ENCODE data around the gene CCDC191. TPM values are rescaled to one million over a fixed set of nuclear protein-coding genes. Genes with fewer than 3 reads are reported as not detected.
A peak's percentile ranks its signal among the peaks of the same experiment; 100 is the strongest.

The CCDC191 gene
- total RNA-seq, 1 donor from 2014 or later, result 2.9 TPM

- peaks cover 11% of the 10 kb centered on the region for H3K27me3 Mint-ChIP-seq (ENCODE audit: low read depth)
- no peak overlapping the region for H3K27ac Mint-ChIP-seq (ENCODE audit: unreplicated experiment)
- H3K4me3 Mint-ChIP-seq (ENCODE audit: unreplicated experiment), result no peak overlapping the region
- H3K36me3 Mint-ChIP-seq (ENCODE audit: low read depth), result no peaks in the 10 kb centered on the region
- no peak for TF ChIP-seq CTCF (IDR thresholded peaks at IDR 0.05)
- no peak for DNase-seq (ENCODE audit: low spot score)
- H3K4me1 Mint-ChIP-seq (ENCODE audit: low read depth), result no peaks in the 10 kb centered on the region
- peaks cover 10% of the 10 kb centered on the region for H3K9me3 Mint-ChIP-seq (ENCODE audit: low read depth)
Observed at GRCh38 chr3:113963879-113964278, 92.4 kb downstream of the CCDC191 start.

DNA sequence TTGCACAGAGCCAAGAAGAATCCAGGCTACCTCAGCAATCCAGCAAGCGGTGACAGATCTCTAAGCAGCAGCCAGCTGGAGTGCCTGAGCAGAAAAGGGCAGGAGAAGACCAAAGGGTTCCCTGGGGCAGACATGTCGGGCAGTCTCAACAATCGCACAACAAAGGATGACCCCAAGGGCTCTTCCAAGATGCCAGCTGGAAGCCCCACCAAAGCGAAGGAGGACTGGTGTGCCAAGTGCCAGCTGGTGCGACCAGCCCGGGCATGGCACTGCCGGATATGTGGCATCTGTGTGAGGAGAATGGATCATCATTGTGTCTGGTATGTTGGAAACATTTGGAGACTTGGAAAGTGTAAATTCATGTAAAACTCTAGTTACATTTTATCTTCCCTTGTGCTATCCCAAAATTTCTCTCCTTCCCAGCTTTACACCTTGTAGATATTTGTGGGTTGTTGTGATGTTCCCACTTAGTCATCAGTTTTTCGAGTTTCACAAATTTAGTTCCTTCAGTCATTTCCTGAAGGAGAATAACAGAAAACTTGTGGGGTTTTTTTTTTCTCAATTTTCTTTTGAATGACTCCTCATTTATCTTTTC is 102.1 kb downstream of the CCDC191 start:
- TF ChIP-seq CTCF (IDR thresholded peaks at IDR 0.05), result no peak
- H3K27ac Mint-ChIP-seq (ENCODE audit: unreplicated experiment), result no peak overlapping the region
- H3K4me1 Mint-ChIP-seq (ENCODE audit: low read depth), result no peaks in the 10 kb centered on the region
- no peak overlapping the region for H3K4me3 Mint-ChIP-seq (ENCODE audit: unreplicated experiment)
- peaks cover 53% of the 10 kb centered on the region for H3K27me3 Mint-ChIP-seq (ENCODE audit: low read depth)
- H3K9me3 Mint-ChIP-seq (ENCODE audit: low read depth), result peaks cover 3% of the 10 kb centered on the region
- no peak for DNase-seq (ENCODE audit: low spot score)
- no peaks in the 10 kb centered on the region for H3K36me3 Mint-ChIP-seq (ENCODE audit: low read depth)

DNA sequence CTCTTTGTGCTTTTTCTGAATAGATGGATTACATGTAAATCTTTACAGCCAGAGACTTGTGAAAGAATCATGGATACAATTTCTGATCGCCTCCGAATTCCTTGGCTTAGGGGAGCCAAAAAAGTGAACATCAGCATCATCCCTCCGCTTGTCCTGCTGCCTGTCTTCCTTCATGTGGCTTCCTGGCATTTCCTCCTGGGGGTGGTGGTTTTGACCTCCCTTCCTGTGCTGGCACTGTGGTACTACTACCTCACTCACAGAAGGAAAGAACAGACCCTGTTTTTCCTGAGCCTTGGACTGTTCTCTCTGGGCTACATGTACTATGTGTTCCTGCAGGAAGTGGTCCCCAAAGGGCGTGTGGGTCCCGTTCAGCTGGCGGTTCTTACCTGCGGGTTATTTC is 102.6 kb downstream of the CCDC191 start:
- H3K4me3 Mint-ChIP-seq (ENCODE audit: unreplicated experiment), result no peak overlapping the region
- peaks cover 53% of the 10 kb centered on the region for H3K27me3 Mint-ChIP-seq (ENCODE audit: low read depth)
- DNase-seq (ENCODE audit: low spot score), result no peak
- H3K36me3 Mint-ChIP-seq (ENCODE audit: low read depth), result no peaks in the 10 kb centered on the region
- peaks cover 3% of the 10 kb centered on the region for H3K9me3 Mint-ChIP-seq (ENCODE audit: low read depth)
- TF ChIP-seq CTCF (IDR thresholded peaks at IDR 0.05), result no peak
- peaks cover 2% of the 10 kb centered on the region for H3K4me1 Mint-ChIP-seq (ENCODE audit: low read depth)
- H3K27ac Mint-ChIP-seq (ENCODE audit: unreplicated experiment), result no peak overlapping the region

GRCh38 chr3:113952921-113953320 is 103.4 kb downstream of the CCDC191 start:
- peaks cover 3% of the 10 kb centered on the region for H3K9me3 Mint-ChIP-seq (ENCODE audit: low read depth)
- no peak for TF ChIP-seq CTCF (IDR thresholded peaks at IDR 0.05)
- no peaks in the 10 kb centered on the region for H3K36me3 Mint-ChIP-seq (ENCODE audit: low read depth)
- peaks cover 4% of the 10 kb centered on the region for H3K4me1 Mint-ChIP-seq (ENCODE audit: low read depth)
- H3K4me3 Mint-ChIP-seq (ENCODE audit: unreplicated experiment), result no peak overlapping the region
- DNase-seq (ENCODE audit: low spot score), result no peak
- H3K27ac Mint-ChIP-seq (ENCODE audit: unreplicated experiment), result no peak overlapping the region
- H3K27me3 Mint-ChIP-seq (ENCODE audit: low read depth), result peaks cover 50% of the 10 kb centered on the region

DNA sequence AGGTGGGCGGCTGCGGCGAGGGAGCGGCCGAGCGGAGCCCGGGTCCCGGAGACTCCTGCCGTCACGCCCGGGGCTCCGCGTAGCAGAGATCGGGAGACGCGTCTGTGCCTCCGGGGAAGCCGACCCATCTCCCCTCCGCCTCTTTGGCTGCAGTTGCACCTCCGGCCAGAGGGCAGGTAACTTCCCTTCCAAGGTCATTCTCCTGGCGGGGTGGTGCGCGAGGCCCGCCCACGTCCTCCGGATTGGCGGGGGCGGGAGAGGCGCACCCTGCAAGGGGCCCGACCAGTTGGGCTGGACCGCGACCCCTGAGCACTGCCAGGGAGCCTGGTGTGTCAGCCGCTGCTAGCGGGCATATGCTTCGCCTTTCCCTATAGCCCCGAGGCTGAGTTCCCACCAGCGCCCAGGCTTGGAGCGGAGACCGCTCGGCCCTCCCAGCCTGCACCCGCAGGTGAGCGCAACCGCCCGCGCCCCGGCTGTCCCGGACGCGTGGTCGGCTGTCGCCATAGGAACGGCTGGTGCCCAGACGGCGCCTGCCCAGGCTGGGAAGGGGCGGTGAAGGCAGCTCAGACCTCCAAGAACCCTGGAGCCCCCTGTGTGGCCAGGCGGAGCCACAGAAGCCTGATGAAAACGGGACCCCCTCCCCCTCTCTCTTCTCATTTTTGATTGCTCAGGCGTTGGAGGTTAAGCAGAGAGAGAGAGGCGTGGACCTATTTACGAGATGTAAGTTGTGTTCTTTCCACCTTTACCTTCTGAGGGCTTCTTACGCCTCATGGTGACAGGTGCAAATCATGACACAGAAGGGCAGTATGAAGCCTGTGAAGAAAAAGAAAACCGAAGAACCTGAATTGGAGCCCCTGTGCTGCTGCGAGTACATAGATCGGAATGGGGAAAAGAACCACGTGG is 108.1 kb downstream of the CCDC191 start:
- Mint-ChIP-seq H3K27ac (ENCODE audit: unreplicated experiment) (no peak overlapping the region), H3K27me3 (ENCODE audit: low read depth) (peaks cover 54% of the 10 kb centered on the region), H3K36me3 (ENCODE audit: low read depth) (peaks cover 1% of the 10 kb centered on the region), H3K4me3 (ENCODE audit: unreplicated experiment) (peak overlapping the region; percentile 47), H3K4me1 (ENCODE audit: low read depth) (peaks cover 7% of the 10 kb centered on the region), H3K9me3 (ENCODE audit: low read depth) (peaks cover 3% of the 10 kb centered on the region)
- DNase-seq (ENCODE audit: low spot score), result no peak
- TF ChIP-seq CTCF (IDR thresholded peaks at IDR 0.05), result no peak

Measured in chondrocyte (in vitro differentiated cells).